B cell (primary cell): Measurements from ENCODE around the gene CHST14. TPM values are rescaled to one million over a fixed set of nuclear protein-coding genes. Genes with fewer than 3 reads are reported as not detected.

Experiments
- ATAC-seq: fragments of 200-7000 bp; cut with Tn5 transposase; one replicate; pipeline ENCODE4 v1.10.0; 2021; ENCODE audit warnings: low read depth, mild to moderate bottlenecking, moderate number of reproducible peaks, moderate library complexity
- CTCF ChIA-PET: fragments of 350-600 bp; sonication (Branson Sonifier 250); formaldehyde crosslinking; loops from one replicate; lab custom pipeline; 2021; ENCODE audit warnings: antibody characterized with exemption, inconsistent platforms; lab: Charles Lee
- POLR2A ChIA-PET: fragments of 350-600 bp; sonication (Branson Sonifier 250); formaldehyde crosslinking; loops from one replicate; lab custom pipeline; 2021; ENCODE audit warnings: antibody characterized with exemption; lab: Charles Lee
- DNase-seq: peaks from one replicate; pipeline ENCODE4 v3.0.0; 2013
- H2AFZ ChIP-seq: 2 replicates; pipeline ENCODE4 v1.6.1; 2012; ENCODE audit warnings: mild to moderate bottlenecking, low read depth, low read length; ENCODE audit not compliant: insufficient read depth, poor library complexity, severe bottlenecking
- H3K27ac ChIP-seq, 2 donors: 1 replicate in 1 of 2; 2 replicates in 1 of 2; pipeline ENCODE4 v1.5.1; 2012 to 2013; ENCODE audit warnings: low read length in 2 of 2, mild to moderate bottlenecking in 2 of 2, moderate library complexity in 1 of 2
- H3K27me3 ChIP-seq, 4 experiments: fragments of 200-600 bp in 1 of 4; sonication (generic) in 1 of 4; replicated peaks in 1 of 4; 1 replicate in 2 of 4; 2 replicates in 2 of 4; pipeline versions ENCODE4 v1.6.1 to v1.7.0; 2013 to 2016; ENCODE audit warnings: low read length in 3 of 4, mild to moderate bottlenecking in 2 of 4, mixed read lengths in 1 of 4, moderate library complexity in 1 of 4; ENCODE audit not compliant: insufficient read depth in 4 of 4, control insufficient read depth in 3 of 4; ENCODE audit errors: control extremely low read depth in 1 of 4
- H3K36me3 ChIP-seq, 2 experiments: replicated peaks in 1 of 2; 1 replicate in 1 of 2; 2 replicates in 1 of 2; pipeline versions ENCODE4 v1.6.1 to v1.7.1; 2013; ENCODE audit warnings: low read length in 1 of 2; ENCODE audit not compliant: insufficient read depth in 2 of 2, control insufficient read depth in 1 of 2; ENCODE audit errors: control extremely low read depth in 1 of 2, extremely low read depth in 1 of 2
- H3K4me1 ChIP-seq, 2 donors: fragments of 200-600 bp in 1 of 2; sonication (generic) in 1 of 2; 1 replicate in 1 of 2; 2 replicates in 1 of 2; pipeline versions ENCODE4 v1.5.1 to v1.6.1; 2013 to 2017; ENCODE audit warnings: low read length in 2 of 2; ENCODE audit not compliant: control insufficient read depth in 2 of 2, insufficient read depth in 2 of 2
- H3K4me2 ChIP-seq: replicated peaks from 2 replicates; pipeline ENCODE3; 2012; ENCODE audit warnings: mild to moderate bottlenecking, low read depth, low read length; ENCODE audit not compliant: poor library complexity, severe bottlenecking
- H3K4me3 ChIP-seq, 5 experiments: fragments of 200-600 bp in 1 of 5; sonication (generic) in 1 of 5; 1 replicate in 3 of 5; 2 replicates in 2 of 5; pipeline versions ENCODE4 v1.5.1 to v1.7.0; 2011 to 2016; ENCODE audit warnings: low read length in 4 of 5, mild to moderate bottlenecking in 4 of 5, low read depth in 2 of 5, control low read depth in 1 of 5, moderate library complexity in 1 of 5; ENCODE audit not compliant: insufficient read depth in 1 of 5; ENCODE audit errors: control extremely low read depth in 1 of 5, extremely low read depth in 1 of 5
- H3K79me2 ChIP-seq: fragments of 200-600 bp; sonication (generic); one replicate; pipeline ENCODE4 v1.6.0; 2016; ENCODE audit warnings: low read length; ENCODE audit not compliant: control insufficient read depth, insufficient read depth
- H3K9ac ChIP-seq: fragments of 200-600 bp; sonication (generic); 2 replicates; pipeline ENCODE4 v1.6.1; 2017; ENCODE audit warnings: mild to moderate bottlenecking, low read length, moderate library complexity
- H3K9me3 ChIP-seq, 3 donors: one replicate each; pipeline versions ENCODE4 v1.6.1 to v1.7.1; 2013; ENCODE audit warnings: low read length in 2 of 3; ENCODE audit not compliant: control insufficient read depth in 2 of 3, insufficient read depth in 1 of 3; ENCODE audit errors: control extremely low read depth in 1 of 3
- H4K20me1 ChIP-seq: 2 replicates; pipeline ENCODE4 v1.6.0; 2012; ENCODE audit warnings: mild to moderate bottlenecking, low read length; ENCODE audit not compliant: insufficient read depth, control insufficient read depth, poor library complexity, severe bottlenecking
- H3K27ac Mint-ChIP-seq: one replicate; pipeline ENCODE4 v1.8.0; 2021; ENCODE audit warnings: mixed read lengths
- H3K27me3 Mint-ChIP-seq: one replicate; pipeline ENCODE4 v1.8.0; 2021; ENCODE audit warnings: mixed read lengths
- H3K4me1 Mint-ChIP-seq: one replicate; pipeline ENCODE4 v1.8.0; 2021; ENCODE audit warnings: mixed read lengths
- H3K4me3 Mint-ChIP-seq: one replicate; pipeline ENCODE4 v1.8.0; 2021; ENCODE audit warnings: mixed read lengths
- H3K9me3 Mint-ChIP-seq: one replicate; pipeline ENCODE4 v1.8.0; 2022; ENCODE audit warnings: mixed read lengths; ENCODE audit not compliant: insufficient read depth
- CTCF ChIP-seq: fragments of 200-600 bp; IDR thresholded peaks from one replicate; pipeline ENCODE4 v1.8.0; 2022; ENCODE audit warnings: antibody characterized with exemption, mild to moderate bottlenecking
- EZH2 ChIP-seq: IDR thresholded peaks from 2 replicates; pipeline ENCODE4 v1.6.1; 2012; ENCODE audit warnings: borderline replicate concordance, low read depth, mild to moderate bottlenecking, moderate library complexity, low read length; ENCODE audit not compliant: insufficient read depth, poor library complexity, severe bottlenecking
- WGBS: methylation state at CpG from one replicate; pipeline ENCODE4 v1.1.5; 2013; ENCODE audit warnings: missing lambda C conversion rate; ENCODE audit not compliant: insufficient coverage; 5-methylcytosine and 5-hydroxymethylcytosine counted together
- intact Hi-C: fragments of 100-400 bp; cut with micrococcal nuclease; formaldehyde crosslinking; loops from one replicate; pipeline ENCODE4 v1.10.0; 2022
- polyA plus RNA-seq: library from polyadenylated mRNA; depleted of rRNA; stranded (reverse); fragments of >200 nt; gene quantifications from 2 replicates; pipeline ENCODE4 v1.2.3, GENCODE V29; 2012
- total RNA-seq, 2 donors: library from RNA; stranded (reverse); fragments of 120-200 nt in 1 of 2; gene quantifications; 1 replicate in 1 of 2; 2 replicates in 1 of 2; pipeline versions ENCODE4 v1.2.3 to v1.2.4, GENCODE V29; 2013 to 2022

Gene CHST14
- total and polyA plus RNA-seq, 2 donors (not counting 1 experiment from before 2014, with no cell fraction given) = 5.7 to 16.7 TPM

- no peaks in the 10 kb centered on the region for H3K9me3 ChIP-seq
- ChIA-PET CTCF (no interaction called here), POLR2A (no interaction called here)
- H3K9ac ChIP-seq = no peak overlapping the region
- Mint-ChIP-seq H3K4me1 (peaks cover 48% of the 10 kb centered on the region), H3K27me3 (no peaks in the 10 kb centered on the region), H3K27ac (no peak overlapping the region), H3K9me3 (no peaks in the 10 kb centered on the region), H3K4me3 (no peak overlapping the region)
- no peak for DNase-seq
- TF ChIP-seq EZH2 (no peak), CTCF (no peak)
- WGBS = 88% methylated on average over 3 of the region's 3 CpGs
- H3K4me2 ChIP-seq = no peak overlapping the region
- peaks cover 0 to 4% of the 10 kb centered on the region in 2 experiments for H3K36me3 ChIP-seq
- H3K4me1 ChIP-seq = peaks cover 8 to 12% of the 10 kb centered on the region in 2 donors
- no peak overlapping the region for H3K4me3 ChIP-seq
- ATAC-seq = no peak
- no peak overlapping the region for H3K27ac ChIP-seq
- H2AFZ ChIP-seq = no peak overlapping the region
- intact Hi-C loops = no loop called here
- H3K27me3 ChIP-seq = no peaks in the 10 kb centered on the region
- peaks cover 83% of the 10 kb centered on the region for H4K20me1 ChIP-seq
- H3K79me2 ChIP-seq = peaks cover 90% of the 10 kb centered on the region
Measured at GRCh38 chr15:40446144-40446543, 24.6 kb upstream of the CHST14 start.

GRCh38 chr15:40448354-40448753 lies 22.4 kb upstream of the CHST14 start:
- TF ChIP-seq EZH2 (no peak), CTCF (no peak)
- Histone ChIP-seq H3K36me3 (peaks cover 0 to 4% of the 10 kb centered on the region in 2 experiments), H3K9me3 (no peaks in the 10 kb centered on the region), H3K4me1 (peaks cover 20 to 21% of the 10 kb centered on the region in 2 donors), H3K4me2 (no peak overlapping the region), H4K20me1 (peaks cover 87% of the 10 kb centered on the region), H3K9ac (no peak overlapping the region), H3K27ac (no peak overlapping the region), H3K79me2 (peaks cover 94% of the 10 kb centered on the region), H3K27me3 (no peaks in the 10 kb centered on the region), H2AFZ (no peak overlapping the region), H3K4me3 (no peak overlapping the region)
- Mint-ChIP-seq H3K4me3 (no peak overlapping the region), H3K9me3 (no peaks in the 10 kb centered on the region), H3K4me1 (peaks cover 58% of the 10 kb centered on the region), H3K27ac (no peak overlapping the region), H3K27me3 (no peaks in the 10 kb centered on the region)
- 95% methylated on average over 4 of the region's 4 CpGs for WGBS
- ChIA-PET CTCF (no interaction called here), POLR2A (interaction anchor here (0.7 kb wide), 1 partner anchor 338 kb away, joined by 6 read pairs; no protein-coding TSS in a partner anchor)
- ATAC-seq = no peak
- DNase-seq = no peak
- intact Hi-C loops = no loop called here
